SU-DHL-6 (cell line): Measurements from ENCODE around the gene PGM1.

ENCODE experiments used
- H2AFZ ChIP-seq: fragments of 200-600 bp; sonication (generic); 2 replicates; pipeline ENCODE4 v1.6.1; 2014; ENCODE audit warnings: low read depth, mild to moderate bottlenecking, moderate library complexity, mixed read lengths, antibody characterized with exemption, low read length; ENCODE audit not compliant: severe bottlenecking
- H3F3A ChIP-seq: fragments of 200-600 bp; shearing (Covaris generic); 2 replicates; pipeline ENCODE4 v1.6.0; 2016; ENCODE audit warnings: antibody characterized with exemption, mild to moderate bottlenecking; ENCODE audit not compliant: insufficient read depth
- H3K27ac ChIP-seq: fragments of 200-600 bp; sonication (generic); 2 replicates; pipeline ENCODE4 v1.5.1; 2016; ENCODE audit warnings: low read depth, mild to moderate bottlenecking, low read length, moderate library complexity, mixed read lengths
- H3K27me3 ChIP-seq: fragments of 200-600 bp; sonication (generic), shearing (Covaris generic); 2 replicates; pipeline ENCODE4 v1.6.0; 2014; ENCODE audit warnings: mild to moderate bottlenecking, low read length
- H3K36me3 ChIP-seq: fragments of 200-600 bp; sonication (generic); 2 replicates; pipeline ENCODE4 v1.6.1; 2014; ENCODE audit warnings: mild to moderate bottlenecking, low read length, mixed read lengths
- H3K4me2 ChIP-seq: fragments of 300-600, 200-600 bp; shearing (Covaris generic), sonication (generic); 2 replicates; pipeline ENCODE4 v1.6.0; 2014; ENCODE audit warnings: low read length, low read depth, mild to moderate bottlenecking; ENCODE audit not compliant: poor library complexity, severe bottlenecking
- H3K4me3 ChIP-seq: fragments of 200-600 bp; sonication (generic); 2 replicates; pipeline ENCODE4 v1.5.1; 2014; ENCODE audit warnings: antibody characterized with exemption, low read length, mild to moderate bottlenecking, mixed read lengths; ENCODE audit not compliant: insufficient read depth, poor library complexity, severe bottlenecking
- H3K79me2 ChIP-seq: fragments of 200-600 bp; sonication (generic); 2 replicates; pipeline ENCODE4 v1.6.1; 2014; ENCODE audit warnings: mild to moderate bottlenecking, low read length, moderate library complexity; ENCODE audit not compliant: insufficient read depth
- H3K9ac ChIP-seq: fragments of 200-600 bp; sonication (generic); 2 replicates; pipeline ENCODE4 v1.7.0; 2014; ENCODE audit warnings: mild to moderate bottlenecking, low read length
- H3K9me2 ChIP-seq: fragments of 200-600 bp; sonication (generic); replicated peaks from 2 replicates; pipeline ENCODE4 v1.6.1; 2014; ENCODE audit warnings: low read length; ENCODE audit not compliant: insufficient read depth
- H3K9me3 ChIP-seq: fragments of 200-600 bp; sonication (generic); 2 replicates; pipeline ENCODE4 v1.6.1; 2014; ENCODE audit warnings: low read length, mixed read lengths; ENCODE audit not compliant: insufficient read depth
- H4K20me1 ChIP-seq: fragments of 200-600 bp; sonication (generic); 2 replicates; pipeline ENCODE4 v1.6.1; 2014; ENCODE audit warnings: low read depth, mild to moderate bottlenecking, antibody characterized with exemption, low read length, moderate library complexity, mixed read lengths
- CTCF ChIP-seq: fragments of 200-600 bp; sonication (generic); IDR thresholded peaks from one replicate; pipeline ENCODE4 v1.5.1; 2017; ENCODE audit warnings: antibody characterized with exemption, mild to moderate bottlenecking, low read length, moderate library complexity; ENCODE audit not compliant: insufficient read depth, poor library complexity, severe bottlenecking
- EZH2phosphoT487 ChIP-seq: fragments of 200-600 bp; sonication (generic), shearing (Covaris generic); conservative IDR thresholded peaks from 2 replicates; pipeline ENCODE4 v1.6.1; 2018; ENCODE audit warnings: mild to moderate bottlenecking, antibody characterized with exemption, low read length, moderate library complexity, mixed read lengths

PGM1 gene

GRCh38 chr1:63635681-63636080 is 42.5 kb downstream of the PGM1 start:
- Histone ChIP-seq H2AFZ (no peak overlapping the region), H3K4me2 (no peak overlapping the region), H3K36me3 (0 out of 2 replicates have a peak, but pooled peaks cover 17% of the 10 kb centered on the region), H3K4me3 (no peak overlapping the region), H3K9me3 (no peaks in the 10 kb centered on the region), H3K9ac (no peak overlapping the region), H3F3A (no peaks in the 10 kb centered on the region), H3K27ac (no peak overlapping the region), H3K9me2 (no peaks in the 10 kb centered on the region), H4K20me1 (no peaks in the 10 kb centered on the region), H3K79me2 (no peaks in the 10 kb centered on the region), H3K27me3 (no peaks in the 10 kb centered on the region)
- TF ChIP-seq CTCF (no peak), EZH2phosphoT487 (no peak)

GRCh38 chr1:63636192-63637105 is 43.2 kb downstream of the PGM1 start:
- TF ChIP-seq CTCF (no peak), EZH2phosphoT487 (no peak)
- Histone ChIP-seq H3K9me3 (no peaks in the 10 kb centered on the region), H3K9me2 (no peaks in the 10 kb centered on the region), H3K4me2 (no peak overlapping the region), H3K4me3 (no peak overlapping the region), H3F3A (no peaks in the 10 kb centered on the region), H3K9ac (no peak overlapping the region), H2AFZ (no peak overlapping the region), H3K79me2 (no peaks in the 10 kb centered on the region), H3K36me3 (peaks cover 19% of the 10 kb centered on the region; the same call in 1 of the 2 replicates), H4K20me1 (no peaks in the 10 kb centered on the region), H3K27me3 (no peaks in the 10 kb centered on the region), H3K27ac (no peak overlapping the region)

GRCh38 chr1:63638471-63638870 is 45.3 kb downstream of the PGM1 start:
- Histone ChIP-seq H3K36me3 (peaks cover 18% of the 10 kb centered on the region; the same call in 1 of the 2 replicates), H3K27me3 (no peaks in the 10 kb centered on the region), H3K9me2 (no peaks in the 10 kb centered on the region), H3K9me3 (no peaks in the 10 kb centered on the region), H3F3A (no peaks in the 10 kb centered on the region), H3K9ac (no peak overlapping the region), H4K20me1 (no peaks in the 10 kb centered on the region), H3K4me3 (no peak overlapping the region), H3K27ac (no peak overlapping the region), H2AFZ (no peak overlapping the region), H3K4me2 (no peak overlapping the region), H3K79me2 (no peaks in the 10 kb centered on the region)
- no peak for TF ChIP-seq EZH2phosphoT487
- TF ChIP-seq CTCF, result no peak
